ENCODE results near the gene MKNK2. TPM values are rescaled to one million over a fixed set of nuclear protein-coding genes. Genes with fewer than 3 reads are reported as not detected.
A peak's percentile ranks its signal among the peaks of the same experiment; 100 is the strongest.

Gene MKNK2
- total and polyA plus RNA-seq, 2 of the 13 experiments (the other 11 are each of a cell fraction or from before 2014, with no cell fraction given) = 44.9 to 112 TPM

DNA sequence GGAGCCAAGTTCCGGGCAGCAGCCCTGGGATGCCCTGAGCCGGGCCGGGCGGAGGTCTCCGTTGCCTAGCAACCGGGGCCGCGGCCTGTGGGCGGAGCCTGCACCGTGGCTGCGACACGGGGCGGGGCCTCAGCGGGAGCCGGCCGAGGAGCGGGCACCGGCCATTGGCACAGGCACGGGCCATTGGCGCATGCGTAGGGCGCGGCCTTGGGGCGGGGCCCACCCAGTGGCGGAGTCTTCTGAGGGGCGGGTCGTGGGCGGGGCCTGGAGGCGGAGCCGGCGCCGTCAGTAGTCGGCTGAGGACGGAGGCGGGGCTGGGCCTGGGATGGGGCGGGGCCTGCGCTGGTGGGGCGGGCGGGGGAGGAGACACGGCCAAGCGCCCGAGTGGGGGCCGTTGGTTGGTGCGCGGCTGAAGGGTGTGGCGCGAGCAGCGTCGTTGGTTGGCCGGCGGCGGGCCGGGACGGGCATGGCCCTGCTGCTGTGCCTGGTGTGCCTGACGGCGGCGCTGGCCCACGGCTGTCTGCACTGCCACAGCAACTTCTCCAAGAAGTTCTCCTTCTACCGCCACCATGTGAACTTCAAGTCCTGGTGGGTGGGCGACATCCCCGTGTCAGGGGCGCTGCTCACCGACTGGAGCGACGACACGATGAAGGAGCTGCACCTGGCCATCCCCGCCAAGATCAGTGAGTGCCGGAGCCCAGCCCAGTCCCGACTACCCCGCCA is 45.6 kb upstream of the MKNK2 start, which contains the start of gene IZUMO4 (continued):
- TF ChIP-seq DNMT1 (CRISPR knock-in tag; IDR thresholded peaks at IDR 0.05) = 0 out of 2 replicates have a peak, but pooled peaks have one; percentile 9
- TF ChIP-seq, protein P1, sequence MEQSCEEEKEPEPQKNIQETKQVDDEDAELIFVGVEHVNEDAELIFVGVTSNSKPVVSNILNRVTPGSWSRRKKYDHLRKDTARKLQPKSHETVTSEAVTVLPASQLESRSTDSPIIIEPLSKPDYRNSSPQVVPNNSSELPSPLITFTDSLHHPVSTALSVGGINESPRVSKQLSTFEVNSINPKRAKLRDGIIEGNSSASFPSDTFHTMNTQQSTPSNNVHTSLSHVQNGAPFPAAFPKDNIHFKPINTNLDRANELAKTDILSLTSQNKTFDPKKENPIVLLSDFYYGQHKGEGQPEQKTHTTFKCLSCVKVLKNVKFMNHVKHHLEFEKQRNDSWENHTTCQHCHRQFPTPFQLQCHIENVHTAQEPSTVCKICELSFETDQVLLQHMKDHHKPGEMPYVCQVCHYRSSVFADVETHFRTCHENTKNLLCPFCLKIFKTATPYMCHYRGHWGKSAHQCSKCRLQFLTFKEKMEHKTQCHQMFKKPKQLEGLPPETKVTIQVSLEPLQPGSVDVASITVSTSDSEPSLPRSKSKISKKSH (CRISPR knock-in tag; IDR thresholded peaks at IDR 0.05; ENCODE audit: borderline replicate concordance) = no peak
- peak; percentile 5; the same call in 1 of the 2 replicates for TF ChIP-seq SALL1 (CRISPR knock-in tag; IDR thresholded peaks at IDR 0.05)
- TF ChIP-seq, protein P2, sequence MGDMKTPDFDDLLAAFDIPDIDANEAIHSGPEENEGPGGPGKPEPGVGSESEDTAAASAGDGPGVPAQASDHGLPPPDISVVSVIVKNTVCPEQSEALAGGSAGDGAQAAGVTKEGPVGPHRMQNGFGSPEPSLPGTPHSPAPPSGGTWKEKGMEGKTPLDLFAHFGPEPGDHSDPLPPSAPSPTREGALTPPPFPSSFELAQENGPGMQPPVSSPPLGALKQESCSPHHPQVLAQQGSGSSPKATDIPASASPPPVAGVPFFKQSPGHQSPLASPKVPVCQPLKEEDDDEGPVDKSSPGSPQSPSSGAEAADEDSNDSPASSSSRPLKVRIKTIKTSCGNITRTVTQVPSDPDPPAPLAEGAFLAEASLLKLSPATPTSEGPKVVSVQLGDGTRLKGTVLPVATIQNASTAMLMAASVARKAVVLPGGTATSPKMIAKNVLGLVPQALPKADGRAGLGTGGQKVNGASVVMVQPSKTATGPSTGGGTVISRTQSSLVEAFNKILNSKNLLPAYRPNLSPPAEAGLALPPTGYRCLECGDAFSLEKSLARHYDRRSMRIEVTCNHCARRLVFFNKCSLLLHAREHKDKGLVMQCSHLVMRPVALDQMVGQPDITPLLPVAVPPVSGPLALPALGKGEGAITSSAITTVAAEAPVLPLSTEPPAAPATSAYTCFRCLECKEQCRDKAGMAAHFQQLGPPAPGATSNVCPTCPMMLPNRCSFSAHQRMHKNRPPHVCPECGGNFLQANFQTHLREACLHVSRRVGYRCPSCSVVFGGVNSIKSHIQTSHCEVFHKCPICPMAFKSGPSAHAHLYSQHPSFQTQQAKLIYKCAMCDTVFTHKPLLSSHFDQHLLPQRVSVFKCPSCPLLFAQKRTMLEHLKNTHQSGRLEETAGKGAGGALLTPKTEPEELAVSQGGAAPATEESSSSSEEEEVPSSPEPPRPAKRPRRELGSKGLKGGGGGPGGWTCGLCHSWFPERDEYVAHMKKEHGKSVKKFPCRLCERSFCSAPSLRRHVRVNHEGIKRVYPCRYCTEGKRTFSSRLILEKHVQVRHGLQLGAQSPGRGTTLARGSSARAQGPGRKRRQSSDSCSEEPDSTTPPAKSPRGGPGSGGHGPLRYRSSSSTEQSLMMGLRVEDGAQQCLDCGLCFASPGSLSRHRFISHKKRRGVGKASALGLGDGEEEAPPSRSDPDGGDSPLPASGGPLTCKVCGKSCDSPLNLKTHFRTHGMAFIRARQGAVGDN (CRISPR knock-in tag; IDR thresholded peaks at IDR 0.05) = peak; percentile 71; the same call in 1 of the 2 replicates
- TF ChIP-seq, protein P3, sequence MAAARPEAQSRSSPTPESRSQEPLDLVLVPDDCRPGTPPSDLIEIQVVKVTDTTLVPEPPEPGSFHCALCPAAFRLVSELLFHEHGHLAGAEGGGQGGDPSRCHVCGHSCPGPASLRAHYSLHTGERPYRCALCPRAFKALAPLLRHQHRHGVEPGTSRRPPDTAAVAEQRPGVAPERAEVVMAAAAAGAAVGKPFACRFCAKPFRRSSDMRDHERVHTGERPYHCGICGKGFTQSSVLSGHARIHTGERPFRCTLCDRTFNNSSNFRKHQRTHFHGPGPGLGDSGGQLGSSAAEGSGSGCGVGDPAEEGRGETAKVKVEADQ (CRISPR knock-in tag; IDR thresholded peaks at IDR 0.05; ENCODE audit: borderline replicate concordance) = 0 out of 2 replicates have a peak, but pooled peaks have one; percentile 14
- TF ChIP-seq RFX1 (IDR thresholded peaks at IDR 0.05) = peak; percentile 93
- TF ChIP-seq, protein P4, sequence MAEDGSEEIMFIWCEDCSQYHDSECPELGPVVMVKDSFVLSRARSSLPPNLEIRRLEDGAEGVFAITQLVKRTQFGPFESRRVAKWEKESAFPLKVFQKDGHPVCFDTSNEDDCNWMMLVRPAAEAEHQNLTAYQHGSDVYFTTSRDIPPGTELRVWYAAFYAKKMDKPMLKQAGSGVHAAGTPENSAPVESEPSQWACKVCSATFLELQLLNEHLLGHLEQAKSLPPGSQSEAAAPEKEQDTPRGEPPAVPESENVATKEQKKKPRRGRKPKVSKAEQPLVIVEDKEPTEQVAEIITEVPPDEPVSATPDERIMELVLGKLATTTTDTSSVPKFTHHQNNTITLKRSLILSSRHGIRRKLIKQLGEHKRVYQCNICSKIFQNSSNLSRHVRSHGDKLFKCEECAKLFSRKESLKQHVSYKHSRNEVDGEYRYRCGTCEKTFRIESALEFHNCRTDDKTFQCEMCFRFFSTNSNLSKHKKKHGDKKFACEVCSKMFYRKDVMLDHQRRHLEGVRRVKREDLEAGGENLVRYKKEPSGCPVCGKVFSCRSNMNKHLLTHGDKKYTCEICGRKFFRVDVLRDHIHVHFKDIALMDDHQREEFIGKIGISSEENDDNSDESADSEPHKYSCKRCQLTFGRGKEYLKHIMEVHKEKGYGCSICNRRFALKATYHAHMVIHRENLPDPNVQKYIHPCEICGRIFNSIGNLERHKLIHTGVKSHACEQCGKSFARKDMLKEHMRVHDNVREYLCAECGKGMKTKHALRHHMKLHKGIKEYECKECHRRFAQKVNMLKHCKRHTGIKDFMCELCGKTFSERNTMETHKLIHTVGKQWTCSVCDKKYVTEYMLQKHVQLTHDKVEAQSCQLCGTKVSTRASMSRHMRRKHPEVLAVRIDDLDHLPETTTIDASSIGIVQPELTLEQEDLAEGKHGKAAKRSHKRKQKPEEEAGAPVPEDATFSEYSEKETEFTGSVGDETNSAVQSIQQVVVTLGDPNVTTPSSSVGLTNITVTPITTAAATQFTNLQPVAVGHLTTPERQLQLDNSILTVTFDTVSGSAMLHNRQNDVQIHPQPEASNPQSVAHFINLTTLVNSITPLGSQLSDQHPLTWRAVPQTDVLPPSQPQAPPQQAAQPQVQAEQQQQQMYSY (CRISPR knock-in tag; IDR thresholded peaks at IDR 0.05) = no peak
- 0 out of 2 replicates have a peak, but pooled peaks have one; percentile 9 for TF ChIP-seq ZNF501 (CRISPR knock-in tag; IDR thresholded peaks at IDR 0.05)
- TF ChIP-seq TAF1 (CRISPR knock-in tag; IDR thresholded peaks at IDR 0.05) = peak; percentile 13; the same call in 1 of the 2 replicates
- TF ChIP-seq, protein P5, sequence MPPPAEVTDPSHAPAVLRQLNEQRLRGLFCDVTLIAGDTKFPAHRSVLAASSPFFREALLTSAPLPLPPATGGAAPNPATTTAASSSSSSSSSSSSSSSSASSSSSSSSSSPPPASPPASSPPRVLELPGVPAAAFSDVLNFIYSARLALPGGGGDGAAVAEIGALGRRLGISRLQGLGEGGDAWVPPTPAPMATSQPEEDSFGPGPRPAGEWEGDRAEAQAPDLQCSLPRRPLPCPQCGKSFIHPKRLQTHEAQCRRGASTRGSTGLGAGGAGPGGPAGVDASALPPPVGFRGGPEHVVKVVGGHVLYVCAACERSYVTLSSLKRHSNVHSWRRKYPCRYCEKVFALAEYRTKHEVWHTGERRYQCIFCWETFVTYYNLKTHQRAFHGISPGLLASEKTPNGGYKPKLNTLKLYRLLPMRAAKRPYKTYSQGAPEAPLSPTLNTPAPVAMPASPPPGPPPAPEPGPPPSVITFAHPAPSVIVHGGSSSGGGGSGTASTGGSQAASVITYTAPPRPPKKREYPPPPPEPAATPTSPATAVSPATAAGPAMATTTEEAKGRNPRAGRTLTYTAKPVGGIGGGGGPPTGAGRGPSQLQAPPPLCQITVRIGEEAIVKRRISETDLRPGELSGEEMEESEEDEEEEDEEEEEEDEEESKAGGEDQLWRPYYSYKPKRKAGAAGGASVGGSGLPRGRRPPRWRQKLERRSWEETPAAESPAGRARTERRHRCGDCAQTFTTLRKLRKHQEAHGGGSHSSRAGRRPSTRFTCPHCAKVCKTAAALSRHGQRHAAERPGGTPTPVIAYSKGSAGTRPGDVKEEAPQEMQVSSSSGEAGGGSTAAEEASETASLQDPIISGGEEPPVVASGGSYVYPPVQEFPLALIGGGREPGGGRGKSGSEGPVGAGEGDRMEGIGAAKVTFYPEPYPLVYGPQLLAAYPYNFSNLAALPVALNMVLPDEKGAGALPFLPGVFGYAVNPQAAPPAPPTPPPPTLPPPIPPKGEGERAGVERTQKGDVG (CRISPR knock-in tag; IDR thresholded peaks at IDR 0.05; ENCODE audit: borderline replicate concordance) = 0 out of 2 replicates have a peak, but pooled peaks have one; percentile 41
- TF ChIP-seq, protein P6, sequence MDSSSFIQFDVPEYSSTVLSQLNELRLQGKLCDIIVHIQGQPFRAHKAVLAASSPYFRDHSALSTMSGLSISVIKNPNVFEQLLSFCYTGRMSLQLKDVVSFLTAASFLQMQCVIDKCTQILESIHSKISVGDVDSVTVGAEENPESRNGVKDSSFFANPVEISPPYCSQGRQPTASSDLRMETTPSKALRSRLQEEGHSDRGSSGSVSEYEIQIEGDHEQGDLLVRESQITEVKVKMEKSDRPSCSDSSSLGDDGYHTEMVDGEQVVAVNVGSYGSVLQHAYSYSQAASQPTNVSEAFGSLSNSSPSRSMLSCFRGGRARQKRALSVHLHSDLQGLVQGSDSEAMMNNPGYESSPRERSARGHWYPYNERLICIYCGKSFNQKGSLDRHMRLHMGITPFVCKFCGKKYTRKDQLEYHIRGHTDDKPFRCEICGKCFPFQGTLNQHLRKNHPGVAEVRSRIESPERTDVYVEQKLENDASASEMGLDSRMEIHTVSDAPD (CRISPR knock-in tag; IDR thresholded peaks at IDR 0.05) = 0 out of 2 replicates have a peak, but pooled peaks have one; percentile 10

Measured in HepG2 (cell line).